ENCODE data around the gene MYH3. TPM values are rescaled to one million over a fixed set of nuclear protein-coding genes. Genes with fewer than 3 reads are reported as not detected.

The MYH3 gene
- total RNA-seq, 6 experiments from 2014 or later = 0.68 to 2.6 (median 1.2) TPM

DNA sequence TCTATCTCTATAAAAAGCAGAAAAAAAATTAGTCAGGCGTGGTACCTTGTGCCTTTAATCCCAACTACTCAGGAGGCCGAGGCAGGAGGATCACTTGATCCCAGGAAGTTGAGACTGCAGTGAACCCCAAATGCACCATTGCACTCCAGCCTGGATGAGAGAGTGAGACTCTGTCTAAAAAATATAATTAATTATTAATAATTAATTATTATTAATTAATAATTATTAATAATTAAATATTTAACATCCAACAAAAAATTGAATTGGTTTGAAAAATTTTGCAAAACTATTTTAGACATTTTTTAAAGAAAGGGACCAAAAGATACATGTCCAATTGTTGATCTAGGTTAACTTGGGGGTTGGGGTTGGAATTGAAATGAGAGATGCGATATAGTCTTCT is 51.0 kb downstream of the MYH3 start:
- no peaks in the 10 kb centered on the region for H3K27me3 ChIP-seq
- no peak overlapping the region for H3K27ac ChIP-seq
- H3K4me1 ChIP-seq = no peaks in the 10 kb centered on the region
- 82% methylated on average over 3 of the region's 3 CpGs for WGBS (ENCODE audit: insufficient coverage, low coverage, low lambda C conversion rate, missing lambda C conversion rate)
- TF ChIP-seq CTCF (IDR thresholded peaks at IDR 0.05) (no peak), POLR2A (IDR thresholded peaks at IDR 0.05) (no peak)
- H3K9me3 ChIP-seq = no peaks in the 10 kb centered on the region
- DNase-seq (no peak), ATAC-seq (no peak)
- H3K36me3 ChIP-seq = no peaks in the 10 kb centered on the region
- no peak overlapping the region for H3K4me3 ChIP-seq
- intact Hi-C loops (cut with DNase I) = no loop called here

- H3K36me3 ChIP-seq = no peaks in the 10 kb centered on the region
- no peak overlapping the region for H3K4me3 ChIP-seq
- no peak for ATAC-seq
- no peak overlapping the region for H3K27ac ChIP-seq
- TF ChIP-seq POLR2A (IDR thresholded peaks at IDR 0.05) = no peak
- TF ChIP-seq CTCF (IDR thresholded peaks at IDR 0.05) = no peak
- no peak for DNase-seq
- WGBS (ENCODE audit: insufficient coverage, low coverage, low lambda C conversion rate, missing lambda C conversion rate) = 38% methylated on average over 3 of the region's 5 CpGs
- no peaks in the 10 kb centered on the region for H3K4me1 ChIP-seq
- no peaks in the 10 kb centered on the region for H3K9me3 ChIP-seq
- H3K27me3 ChIP-seq = no peaks in the 10 kb centered on the region
- intact Hi-C loops (cut with DNase I) = no loop called here
Observed at GRCh38 chr17:10605221-10605783, 51.8 kb downstream of the MYH3 start.

GRCh38 chr17:10604521-10604920 is 52.6 kb downstream of the MYH3 start:
- no peak for ATAC-seq

GRCh38 chr17:10603931-10604330 is 53.2 kb downstream of the MYH3 start:
- intact Hi-C loops (cut with DNase I) = no loop called here
- no peaks in the 10 kb centered on the region for H3K36me3 ChIP-seq
- WGBS (ENCODE audit: insufficient coverage, low coverage, low lambda C conversion rate, missing lambda C conversion rate) = 56% methylated on average over 2 of the region's 3 CpGs
- ATAC-seq (no peak), DNase-seq (no peak)
- no peak overlapping the region for H3K4me3 ChIP-seq
- H3K27me3 ChIP-seq = no peaks in the 10 kb centered on the region
- H3K9me3 ChIP-seq = no peaks in the 10 kb centered on the region
- no peak overlapping the region for H3K27ac ChIP-seq
- TF ChIP-seq POLR2A (IDR thresholded peaks at IDR 0.05) = no peak
- no peak for TF ChIP-seq CTCF (IDR thresholded peaks at IDR 0.05)
- no peaks in the 10 kb centered on the region for H3K4me1 ChIP-seq

More at GRCh38 chr17:10604521-10604920, 52.6 kb downstream of the MYH3 start:
- no peak for DNase-seq
- TF ChIP-seq POLR2A (IDR thresholded peaks at IDR 0.05) (no peak), CTCF (IDR thresholded peaks at IDR 0.05) (no peak)
- WGBS (ENCODE audit: insufficient coverage, low coverage, low lambda C conversion rate, missing lambda C conversion rate) = 68% methylated on average over 8 of the region's 8 CpGs
- Histone ChIP-seq H3K4me1 (no peaks in the 10 kb centered on the region), H3K27ac (no peak overlapping the region), H3K9me3 (no peaks in the 10 kb centered on the region), H3K36me3 (no peaks in the 10 kb centered on the region), H3K27me3 (no peaks in the 10 kb centered on the region), H3K4me3 (no peak overlapping the region)
- intact Hi-C loops (cut with DNase I) = no loop called here

DNA sequence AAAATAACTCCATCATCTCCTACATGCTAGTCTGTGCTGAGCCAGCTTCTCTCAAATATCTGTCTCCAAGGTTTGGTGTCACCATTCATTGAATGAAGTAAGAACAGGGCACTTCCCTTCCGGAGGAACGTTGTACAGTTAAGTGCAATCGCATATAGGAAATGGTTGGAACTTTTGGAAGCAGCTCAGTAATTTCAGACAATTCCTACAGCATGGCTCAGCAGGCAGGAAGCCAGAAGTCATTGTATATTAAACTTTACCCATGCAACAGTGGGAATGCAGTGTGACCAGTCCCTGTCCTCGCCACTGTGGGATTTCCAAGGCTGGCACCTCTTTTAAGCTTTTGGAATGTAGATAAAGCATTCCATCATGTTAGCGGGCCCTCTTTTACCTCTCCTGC is 56.5 kb downstream of the MYH3 start:
- ATAC-seq (no peak), DNase-seq (no peak)
- no peaks in the 10 kb centered on the region for H3K36me3 ChIP-seq
- H3K4me1 ChIP-seq = no peaks in the 10 kb centered on the region
- no peak overlapping the region for H3K4me3 ChIP-seq
- intact Hi-C loops (cut with DNase I) = no loop called here
- no peak overlapping the region for H3K27ac ChIP-seq
- TF ChIP-seq CTCF (IDR thresholded peaks at IDR 0.05) (no peak), POLR2A (IDR thresholded peaks at IDR 0.05) (no peak)
- H3K9me3 ChIP-seq = no peaks in the 10 kb centered on the region
- 33% methylated on average over 5 of the region's 5 CpGs for WGBS (ENCODE audit: insufficient coverage, low coverage, low lambda C conversion rate, missing lambda C conversion rate)
- H3K27me3 ChIP-seq = no peaks in the 10 kb centered on the region

Measured in right lobe of liver (tissue), 6 donors.